K562 treated with DMSO at 1 percent for 24 hours (cell line): Measurements from ENCODE around the gene KCTD5. TPM values are rescaled to one million over a fixed set of nuclear protein-coding genes. Genes with fewer than 3 reads are reported as not detected.

Source experiments
- total RNA-seq: library from RNA; unstranded; fragments of 300-600 nt; gene quantifications from 2 replicates; pipeline ENCODE4 v1.2.3, GENCODE V29; 2022; ENCODE audit warnings: low read depth; ENCODE audit not compliant: insufficient read depth

KCTD5 gene, protein sequence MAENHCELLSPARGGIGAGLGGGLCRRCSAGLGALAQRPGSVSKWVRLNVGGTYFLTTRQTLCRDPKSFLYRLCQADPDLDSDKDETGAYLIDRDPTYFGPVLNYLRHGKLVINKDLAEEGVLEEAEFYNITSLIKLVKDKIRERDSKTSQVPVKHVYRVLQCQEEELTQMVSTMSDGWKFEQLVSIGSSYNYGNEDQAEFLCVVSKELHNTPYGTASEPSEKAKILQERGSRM
- 59.7 and 60.5 TPM in 2 replicates for total RNA-seq

DNA sequence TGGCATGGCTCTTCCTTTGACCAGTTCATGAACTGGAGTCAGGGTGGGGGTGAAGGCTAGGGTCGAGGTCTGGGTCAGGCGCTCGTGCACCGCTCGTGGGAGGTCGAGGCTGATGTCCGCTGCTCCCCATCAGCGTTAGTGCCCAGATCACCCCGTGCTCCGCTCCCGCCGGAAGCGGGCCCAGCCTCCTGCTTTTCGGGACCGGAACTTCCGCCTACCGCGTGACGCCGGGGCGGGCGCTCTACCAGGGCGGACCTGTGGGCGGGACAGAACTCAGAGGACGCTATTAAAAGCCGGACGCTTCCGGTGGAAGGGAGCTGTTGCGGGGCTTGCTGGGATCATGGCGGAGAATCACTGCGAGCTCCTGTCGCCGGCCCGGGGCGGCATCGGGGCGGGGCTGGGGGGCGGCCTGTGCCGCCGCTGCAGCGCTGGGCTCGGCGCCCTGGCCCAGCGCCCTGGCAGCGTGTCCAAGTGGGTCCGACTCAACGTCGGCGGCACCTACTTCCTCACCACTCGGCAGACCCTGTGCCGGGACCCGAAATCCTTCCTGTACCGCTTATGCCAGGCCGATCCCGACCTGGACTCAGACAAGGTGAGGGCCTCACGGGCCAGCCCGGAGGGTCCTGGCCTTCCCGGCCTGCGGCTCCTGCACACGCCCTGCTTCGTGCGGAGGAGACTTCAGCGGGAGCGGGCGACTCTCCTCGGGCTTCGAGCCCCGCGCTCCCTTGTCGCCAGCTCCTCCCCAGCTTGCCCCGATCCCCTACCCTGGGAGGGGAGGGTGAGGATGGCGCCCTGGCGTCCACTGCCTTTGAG lies at the start of gene KCTD5:
KCTD5 (plus strand) TSS at position 315 of the 813 bp plus-strand sequence; CDS start at position 341, 26 bp downstream.

DNA sequence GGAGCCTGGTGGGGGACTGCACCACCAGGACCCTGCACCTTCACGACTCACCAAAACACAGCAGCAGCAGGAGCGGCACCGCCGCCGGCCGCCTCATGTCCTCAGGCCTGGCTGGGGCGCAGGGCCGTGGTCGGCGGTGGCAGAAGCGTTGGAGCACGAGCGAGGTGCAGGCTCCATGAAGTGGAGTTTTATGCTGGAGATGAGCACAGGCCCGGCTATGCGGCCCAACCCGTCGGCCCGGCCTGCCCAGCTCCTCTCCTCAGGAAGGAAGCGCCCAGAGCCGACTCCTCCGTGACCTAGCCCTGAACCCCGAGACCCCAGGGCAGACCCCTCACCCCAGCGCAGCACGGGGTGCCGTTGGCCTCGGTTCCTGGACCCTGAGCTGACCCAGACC lies 37.7 kb downstream of the KCTD5 start, which contains the start of gene PRSS27:
PRSS27 (minus strand) TSS at position 161 of the 394 bp plus-strand sequence; CDS start at position 97, 64 bp downstream.

DNA sequence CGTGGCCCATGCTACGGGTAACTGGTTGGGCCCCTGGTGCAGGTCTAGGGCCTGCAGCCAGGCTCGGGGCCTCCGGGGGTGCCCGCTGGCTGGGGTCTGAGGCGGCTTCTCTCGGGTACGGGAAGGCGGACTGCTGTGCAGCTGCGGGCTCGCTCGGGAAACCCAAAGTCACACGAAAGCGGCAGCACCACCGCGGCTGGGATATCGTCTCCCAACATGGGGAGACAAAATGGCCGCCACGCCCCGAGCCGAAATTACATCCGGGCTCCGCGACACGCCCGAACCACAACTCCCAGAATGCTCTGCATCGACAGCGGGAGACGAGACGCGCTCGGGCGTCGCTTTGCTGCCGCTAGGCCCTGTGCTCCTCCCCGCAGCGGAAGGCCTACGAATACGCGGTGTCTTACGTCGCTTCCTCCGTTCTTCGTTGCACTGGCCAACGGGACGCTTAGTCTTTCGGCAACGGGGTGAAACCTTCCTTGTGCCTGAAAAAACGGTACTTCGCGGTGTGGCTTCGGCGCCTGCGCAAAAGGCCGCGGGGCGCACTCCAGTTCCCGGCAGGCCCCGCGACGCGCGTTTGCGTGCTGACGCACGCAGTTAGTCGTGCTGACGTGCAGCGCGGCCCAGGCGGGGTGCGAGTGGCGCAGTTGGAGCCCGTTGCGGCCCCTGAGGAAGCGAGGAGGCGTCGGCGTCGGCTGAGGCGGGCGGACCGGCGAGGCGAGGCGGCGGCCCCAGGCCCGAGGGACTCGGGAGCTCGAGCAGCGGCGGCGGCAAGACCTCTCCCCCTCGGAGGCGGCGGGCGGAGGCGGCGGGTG lies 69.9 kb downstream of the KCTD5 start, which contains the start of gene SRRM2:
SRRM2 (plus strand) TSS at position 604 of the 815 bp plus-strand sequence. CDS start 3,727 bp downstream, outside the sequence.

Other genes starting within 250 kb of the KCTD5 start
- 31.1 and 36.0 TPM in 2 replicates for gene TEDC2, start 222.4 kb upstream of the KCTD5 start, total RNA-seq
- gene NTN3, start 211.2 kb upstream of the KCTD5 start, total RNA-seq, result 0.13 and 0.32 TPM in 2 replicates
- gene TBC1D24, start 207.4 kb upstream of the KCTD5 start, total RNA-seq, result 14.7 and 16.0 TPM in 2 replicates
- gene ATP6V0C, start 168.6 kb upstream of the KCTD5 start, total RNA-seq, result 594 and 612 TPM in 2 replicates
- 43.8 and 48.8 TPM in 2 replicates for gene AMDHD2, start 162.2 kb upstream of the KCTD5 start, total RNA-seq
- 7.2 and 13.5 TPM in 2 replicates for gene CEMP1, start 151.1 kb upstream of the KCTD5 start, total RNA-seq
- gene PDPK1, start 144.5 kb upstream of the KCTD5 start, total RNA-seq, result 27.4 and 29.9 TPM in 2 replicates
- gene PRSS27, start 37.7 kb downstream of the KCTD5 start, total RNA-seq, result 1.2 and 2.3 TPM in 2 replicates
- gene SRRM2, start 70.1 kb downstream of the KCTD5 start, total RNA-seq, result 256 and 287 TPM in 2 replicates
- gene ELOB, start 94.8 kb downstream of the KCTD5 start, total RNA-seq, result 340 and 361 TPM in 2 replicates
- gene PRSS33, start 105.0 kb downstream of the KCTD5 start, total RNA-seq, result not detected in 2 replicates
- not detected in 2 replicates for gene PRSS41, start 115.9 kb downstream of the KCTD5 start, total RNA-seq
- 74.1 and 76.0 TPM in 2 replicates for gene PRSS21, start 134.7 kb downstream of the KCTD5 start, total RNA-seq
- 0.71 and 1.5 TPM in 2 replicates for gene ZG16B, start 147.8 kb downstream of the KCTD5 start, total RNA-seq
- gene PRSS22, start 175.6 kb downstream of the KCTD5 start, total RNA-seq, result not detected in 2 replicates
- 107 TPM in 2 replicates for gene FLYWCH2, start 200.7 kb downstream of the KCTD5 start, total RNA-seq
- 46.3 and 51.2 TPM in 2 replicates for gene FLYWCH1, start 229.4 kb downstream of the KCTD5 start, total RNA-seq